ENCODE data around the gene PPP5C.

- no peak for TF ChIP-seq EZH2 (IDR thresholded peaks at IDR 0.05; ENCODE audit: borderline replicate concordance, insufficient read depth, low read length, poor library complexity, severe bottlenecking)
- no peak for TF ChIP-seq CTCF (IDR thresholded peaks at IDR 0.05; ENCODE audit: poor library complexity, severe bottlenecking)
- no peak for TF ChIP-seq EP300 (conservative IDR thresholded peaks at IDR 0.05; ENCODE audit: poor library complexity, severe bottlenecking)
- TF ChIP-seq MXI1 (conservative IDR thresholded peaks at IDR 0.05; ENCODE audit: poor library complexity, severe bottlenecking): no peak
- TF ChIP-seq RAD21 (conservative IDR thresholded peaks at IDR 0.05): no peak
- no peak for TF ChIP-seq POLR2AphosphoS5 (IDR thresholded peaks at IDR 0.05)
- no peak for TF ChIP-seq REST (IDR thresholded peaks at IDR 0.05; ENCODE audit: borderline replicate concordance)
- TF ChIP-seq SMC3 (conservative IDR thresholded peaks at IDR 0.05; ENCODE audit: poor library complexity): no peak
- TF ChIP-seq TAF1 (IDR thresholded peaks at IDR 0.05; ENCODE audit: low read depth): no peak
Measured at GRCh38 chr19:46423188-46423587, 76.3 kb downstream of the PPP5C start.
